Endothelial cell of umbilical vein (primary cell): ENCODE measurements around the gene PANX3. TPM values are rescaled to one million over a fixed set of nuclear protein-coding genes. Genes with fewer than 3 reads are reported as not detected.

Experiments
- Bru-seq: library from RNA; stranded (reverse); fragments of 400-500 nt; gene quantifications from one replicate; lab custom pipeline; 2021; lab: Mats Ljungman, UMichigan
- BruChase-seq, 2 experiments: library from RNA; stranded (reverse); fragments of 400-500 nt; gene quantifications; one replicate each; lab custom pipeline; 2021; lab: Mats Ljungman, UMichigan
- BruUV-seq: library from RNA; stranded (reverse); fragments of 400-500 nt; replicated peaks from 2 replicates; lab custom pipeline; 2021; lab: Mats Ljungman, UMichigan
- CTCF ChIA-PET: fragments of 300-600, 350-600 bp; sonication (Branson Sonifier 250); formaldehyde crosslinking; loops from one replicate; lab custom pipeline; 2021; ENCODE audit warnings: antibody characterized with exemption, inconsistent platforms; lab: Charles Lee
- POLR2A ChIA-PET: fragments of 300-600, 350-600 bp; sonication (Branson Sonifier 250); formaldehyde crosslinking; loops from one replicate; lab custom pipeline; 2021; ENCODE audit warnings: antibody characterized with exemption, inconsistent platforms; lab: Charles Lee
- DNase-seq: peaks from one replicate; pipeline ENCODE4 v3.0.0-alpha.2; 2011; ENCODE audit warnings: low read depth, low spot score
- FAIRE-seq: peaks from 2 replicates; lab custom pipeline; 2011; peaks lifted over from hg19 to GRCh38; lab: Jason Lieb, UNC
- H2AFZ ChIP-seq: 2 replicates; pipeline ENCODE4 v1.6.0; 2012; ENCODE audit warnings: low read depth, low read length, control low read depth, inconsistent platforms
- H3K27ac ChIP-seq: 2 replicates; pipeline ENCODE4 v1.5.1; 2011; ENCODE audit warnings: low read depth, mild to moderate bottlenecking, control low read depth, low read length, moderate library complexity; ENCODE audit not compliant: insufficient read depth
- H3K27me3 ChIP-seq, 2 experiments: 2 replicates each; pipeline versions ENCODE4 v1.6.0 to v1.6.1; 2011; ENCODE audit warnings: low read length in 2 of 2, mixed read lengths in 1 of 2; ENCODE audit not compliant: control insufficient read depth in 2 of 2, insufficient read depth in 2 of 2
- H3K36me3 ChIP-seq, 2 experiments: 2 replicates in 1 of 2; 3 replicates in 1 of 2; pipeline ENCODE4 v1.5.1; 2011; ENCODE audit warnings: low read length in 2 of 2, mild to moderate bottlenecking in 1 of 2, moderate library complexity in 1 of 2; ENCODE audit not compliant: control insufficient read depth in 2 of 2, insufficient read depth in 2 of 2; ENCODE audit errors: extremely low read depth in 1 of 2
- H3K4me1 ChIP-seq: 3 replicates; pipeline ENCODE4 v1.5.1; 2011; ENCODE audit warnings: mild to moderate bottlenecking, low read length; ENCODE audit not compliant: control insufficient read depth, insufficient read depth; ENCODE audit errors: extremely low read depth
- H3K4me2 ChIP-seq: 2 replicates; pipeline ENCODE4 v1.6.1; 2011; ENCODE audit warnings: low read length, control low read depth, mixed read lengths; ENCODE audit not compliant: insufficient read depth
- H3K4me3 ChIP-seq, 3 experiments: fragments of 200-600 bp in 1 of 3; sonication (generic), shearing (Covaris generic) in 1 of 3; replicated peaks in 1 of 3; 2 replicates each; pipeline ENCODE4 v1.5.1; 2011 to 2016; ENCODE audit warnings: control low read depth in 3 of 3, low read length in 3 of 3, mild to moderate bottlenecking in 2 of 3, inconsistent platforms in 1 of 3, low read depth in 1 of 3, moderate library complexity in 1 of 3; ENCODE audit not compliant: insufficient read depth in 1 of 3
- H3K79me2 ChIP-seq: 2 replicates; pipeline ENCODE4 v1.6.0; 2012; ENCODE audit warnings: low read length, inconsistent platforms; ENCODE audit not compliant: control insufficient read depth, insufficient read depth
- H3K9ac ChIP-seq: replicated peaks from 2 replicates; pipeline ENCODE3; 2011; ENCODE audit warnings: low read length, control low read depth; ENCODE audit not compliant: insufficient read depth; ENCODE audit errors: extremely low read depth
- H3K9me1 ChIP-seq: replicated peaks from 3 replicates; pipeline ENCODE4 v1.6.0; 2011; ENCODE audit warnings: mild to moderate bottlenecking, low read length; ENCODE audit not compliant: control insufficient read depth, insufficient read depth; ENCODE audit errors: extremely low read depth
- H3K9me3 ChIP-seq: replicated peaks from 2 replicates; pipeline ENCODE4 v1.5.1; 2012; ENCODE audit warnings: low read length, inconsistent platforms; ENCODE audit not compliant: control insufficient read depth, insufficient read depth
- H4K20me1 ChIP-seq: replicated peaks from 2 replicates; pipeline ENCODE3; 2011; ENCODE audit warnings: mild to moderate bottlenecking, low read length; ENCODE audit not compliant: control insufficient read depth, insufficient read depth; ENCODE audit errors: extremely low read depth
- EZH2 ChIP-seq: IDR thresholded peaks from 2 replicates; pipeline ENCODE4 v1.6.1; 2012; ENCODE audit warnings: borderline replicate concordance, low read depth, mild to moderate bottlenecking, moderate library complexity, low read length, inconsistent platforms; ENCODE audit not compliant: severe bottlenecking
- FOS ChIP-seq: IDR thresholded peaks from 2 replicates; pipeline ENCODE4 v1.6.1; 2011; ENCODE audit warnings: mild to moderate bottlenecking, low read length, moderate library complexity, borderline replicate concordance; ENCODE audit not compliant: insufficient read depth
- GATA2 ChIP-seq: IDR thresholded peaks from 2 replicates; pipeline ENCODE4 v1.7.0; 2011; ENCODE audit warnings: low read depth, mild to moderate bottlenecking, moderate library complexity, mixed read lengths, low read length; ENCODE audit not compliant: insufficient read length, insufficient read depth
- JUN ChIP-seq: IDR thresholded peaks from 2 replicates; pipeline ENCODE4 v1.6.1; 2011; ENCODE audit warnings: borderline replicate concordance, low read depth; ENCODE audit not compliant: insufficient read length, insufficient read depth
- MYC ChIP-seq: IDR thresholded peaks from one replicate; pipeline ENCODE4 v1.6.1; 2011; ENCODE audit warnings: mild to moderate bottlenecking, low read depth, low read length
- POLR2A ChIP-seq: IDR thresholded peaks from 2 replicates; pipeline ENCODE4 v1.6.1; 2012; ENCODE audit warnings: low read depth, mild to moderate bottlenecking, control low read depth, low read length
- POLR2AphosphoS5 ChIP-seq: IDR thresholded peaks from 2 replicates; pipeline ENCODE4 v1.6.1; 2012; ENCODE audit warnings: low read depth, mild to moderate bottlenecking, control low read depth, low read length, moderate library complexity; ENCODE audit not compliant: insufficient read depth
- dilution Hi-C: fragments of 300-500 bp; cut with MboI; formaldehyde crosslinking; loops from one replicate; pipeline ENCODE4 v1.15.0; 2019; ENCODE audit warnings: low sequenced_read_pairs; ENCODE audit not compliant: extremely low pct_ligation_motif_present
- intact Hi-C: fragments of 100-400 bp; cut with micrococcal nuclease; formaldehyde crosslinking; loops from one replicate; pipeline ENCODE4 v1.10.0; 2022
- long read RNA-seq: library from polyadenylated mRNA; stranded (forward); transcript quantifications from one replicate; pipeline ENCODE4 v2.0.0, GENCODE V29; 2021
- polyA minus RNA-seq, 3 experiments: library from RNA; depleted of rRNA, polyadenylated mRNA; stranded (reverse); fragments of >200 nt; gene quantifications; 1 replicate in 1 of 3; 2 replicates in 2 of 3; pipeline ENCODE4 v1.2.3, GENCODE V29; 2011
- polyA plus RNA-seq, 4 experiments: library from polyadenylated mRNA; depleted of rRNA in 3 of 4; stranded (reverse) in 3 of 4; unstranded in 1 of 4; fragments of >200 nt; gene quantifications; 2 replicates each; pipeline versions ENCODE4 v1.2.1 to v1.2.3, GENCODE V29; 2011 to 2012; ENCODE audit warnings: missing spikeins in 1 of 4
- total RNA-seq: library from RNA; stranded (reverse); gene quantifications from 2 replicates; pipeline ENCODE4 v1.2.3, GENCODE V29; 2021
- TF ChIP-seq, protein P1 (sequence below), 2 donors: IDR thresholded peaks; 1 replicate in 1 of 2; 2 replicates in 1 of 2; pipeline ENCODE4 v1.5.1; 2011; ENCODE audit warnings: low read length in 2 of 2, mild to moderate bottlenecking in 2 of 2, moderate library complexity in 2 of 2, control low read depth in 1 of 2, inconsistent platforms in 1 of 2, low read depth in 1 of 2; ENCODE audit not compliant: insufficient read depth in 1 of 2; ENCODE audit errors: extremely low read depth in 1 of 2
- TF ChIP-seq, protein P2 (sequence below): IDR thresholded peaks from 2 replicates; pipeline ENCODE4 v1.6.1; 2011; ENCODE audit not compliant: insufficient read depth, insufficient read length

PANX3 gene, protein sequence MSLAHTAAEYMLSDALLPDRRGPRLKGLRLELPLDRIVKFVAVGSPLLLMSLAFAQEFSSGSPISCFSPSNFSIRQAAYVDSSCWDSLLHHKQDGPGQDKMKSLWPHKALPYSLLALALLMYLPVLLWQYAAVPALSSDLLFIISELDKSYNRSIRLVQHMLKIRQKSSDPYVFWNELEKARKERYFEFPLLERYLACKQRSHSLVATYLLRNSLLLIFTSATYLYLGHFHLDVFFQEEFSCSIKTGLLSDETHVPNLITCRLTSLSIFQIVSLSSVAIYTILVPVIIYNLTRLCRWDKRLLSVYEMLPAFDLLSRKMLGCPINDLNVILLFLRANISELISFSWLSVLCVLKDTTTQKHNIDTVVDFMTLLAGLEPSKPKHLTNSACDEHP
- not detected in 2 replicates for total RNA-seq
- not detected in 2 replicates for polyA plus RNA-seq
- polyA plus RNA-seq (2011; cell fraction: cytosol; rRNA removed) = not detected in 2 replicates
- polyA plus RNA-seq (2011; cell fraction: nucleus; rRNA removed) = not detected in 2 replicates
- polyA plus RNA-seq (2012) = not detected in 2 replicates
- polyA minus RNA-seq = not detected in 2 replicates
- polyA minus RNA-seq (2011; cell fraction: cytosol; rRNA and poly(A)+ RNA removed) = not detected
- polyA minus RNA-seq (2011; cell fraction: nucleus; rRNA and poly(A)+ RNA removed) = not detected in 2 replicates
- Bru-seq, nascent RNA = not detected
- not detected for BruChase-seq, experiment 1, labeled RNA remaining after a 6-hour chase
- not detected for BruChase-seq, experiment 2, labeled RNA remaining after a 2-hour chase
- long read RNA-seq = 0 reads

DNA sequence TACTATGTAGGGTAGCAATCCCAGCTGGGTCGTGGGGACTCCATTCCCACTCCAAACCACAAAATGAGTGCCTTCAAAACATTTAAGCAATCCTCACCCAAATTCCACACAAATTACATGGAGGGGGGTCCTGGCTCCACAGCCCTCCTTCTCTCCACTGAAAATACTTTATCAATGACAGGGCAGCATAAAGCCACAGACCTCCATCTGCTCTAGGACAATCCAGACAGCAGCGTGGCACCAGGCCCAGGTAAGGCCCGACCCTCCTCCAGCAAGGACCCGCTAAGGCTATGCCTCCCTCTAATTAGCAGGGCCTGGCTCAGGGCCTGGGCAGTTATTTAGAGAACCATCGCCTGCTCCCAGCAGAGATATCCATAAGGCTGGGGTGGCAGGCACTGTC, at the start of gene PANX3:
Gene PANX3 (plus strand): TSS at position 365 of the 400 bp plus-strand sequence. CDS start 129 bp downstream, outside the sequence.
- intact Hi-C loops (no loop called here), dilution Hi-C loops (no loop called here)
- H3K36me3 ChIP-seq = no peaks in the 10 kb centered on the region
- no peak for TF ChIP-seq GATA2
- POLR2A ChIA-PET = no interaction called here
- no peaks in the 10 kb centered on the region for H3K9me1 ChIP-seq
- H2AFZ ChIP-seq = no peak within 1 kb of the TSS
- no peak within 1 kb of the TSS for H3K27ac ChIP-seq
- no peak within 1 kb of the TSS for H3K4me2 ChIP-seq
- H3K27me3 ChIP-seq = peaks cover 0 to 2% of the 10 kb centered on the region in 2 experiments
- no peaks in the 10 kb centered on the region for H3K9me3 ChIP-seq
- H3K4me1 ChIP-seq = no peaks in the 10 kb centered on the region
- H3K4me3 ChIP-seq = no peak within 1 kb of the TSS
- no peak for DNase-seq
- H3K79me2 ChIP-seq = no peaks in the 10 kb centered on the region
- BruUV-seq = no TSS peak
- FAIRE-seq = no peak
- no peaks in the 10 kb centered on the region for H4K20me1 ChIP-seq
- CTCF ChIA-PET = interaction anchor here (1.0 kb wide), 1 partner anchor 18 kb away, joined by 5 read pairs; no protein-coding TSS in a partner anchor
- H3K9ac ChIP-seq = no peak within 1 kb of the TSS

DNA sequence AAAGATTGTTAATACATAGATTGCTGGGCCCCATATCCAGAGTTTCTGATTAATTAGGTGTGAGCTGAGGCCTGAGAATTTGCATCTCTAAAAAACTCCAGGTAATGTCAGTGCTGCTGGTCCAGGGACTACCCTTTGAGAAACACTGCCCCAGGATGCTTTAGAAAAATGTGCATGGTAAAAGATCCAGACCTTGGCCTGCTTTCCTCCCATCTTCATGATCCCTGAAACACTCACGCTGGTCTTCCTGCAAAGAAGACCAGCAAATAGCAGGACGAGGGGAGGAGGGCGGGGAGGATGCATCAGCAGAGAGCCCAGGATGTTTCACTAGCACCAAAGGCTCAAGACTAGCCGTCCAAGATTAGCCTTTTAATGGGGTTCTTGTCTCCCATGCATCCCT, 41.5 kb upstream of the PANX3 start, which contains the start of gene OR8A1:
Gene OR8A1 (plus strand): TSS at position 301 of the 400 bp plus-strand sequence. CDS start 123 bp downstream, outside the sequence.
- peaks cover 4% of the 10 kb centered on the region for H3K9me1 ChIP-seq
- CTCF ChIA-PET = interaction anchor here (1.6 to 2.3 kb wide), 2 partner anchors 14 to 16 kb away, joined by 4 to 8 read pairs; no protein-coding TSS in a partner anchor
- no peak within 1 kb of the TSS for H3K4me3 ChIP-seq
- no peaks in the 10 kb centered on the region for H3K79me2 ChIP-seq
- H3K27me3 ChIP-seq = peaks cover 0 to 2% of the 10 kb centered on the region in 2 experiments
- no peaks in the 10 kb centered on the region for H3K9me3 ChIP-seq
- H3K27ac ChIP-seq = no peak within 1 kb of the TSS
- dilution Hi-C loops (no loop called here), intact Hi-C loops (no loop called here)
- no peak within 1 kb of the TSS for H3K4me2 ChIP-seq
- no peaks in the 10 kb centered on the region for H4K20me1 ChIP-seq
- no TSS peak for BruUV-seq
- H3K4me1 ChIP-seq = no peaks in the 10 kb centered on the region
- DNase-seq = no peak
- no peak for TF ChIP-seq GATA2
- TF ChIP-seq POLR2A = no peak
- no peak for TF ChIP-seq MYC
- TF ChIP-seq POLR2AphosphoS5 = no peak
- no peak for TF ChIP-seq FOS
- TF ChIP-seq, protein P1, sequence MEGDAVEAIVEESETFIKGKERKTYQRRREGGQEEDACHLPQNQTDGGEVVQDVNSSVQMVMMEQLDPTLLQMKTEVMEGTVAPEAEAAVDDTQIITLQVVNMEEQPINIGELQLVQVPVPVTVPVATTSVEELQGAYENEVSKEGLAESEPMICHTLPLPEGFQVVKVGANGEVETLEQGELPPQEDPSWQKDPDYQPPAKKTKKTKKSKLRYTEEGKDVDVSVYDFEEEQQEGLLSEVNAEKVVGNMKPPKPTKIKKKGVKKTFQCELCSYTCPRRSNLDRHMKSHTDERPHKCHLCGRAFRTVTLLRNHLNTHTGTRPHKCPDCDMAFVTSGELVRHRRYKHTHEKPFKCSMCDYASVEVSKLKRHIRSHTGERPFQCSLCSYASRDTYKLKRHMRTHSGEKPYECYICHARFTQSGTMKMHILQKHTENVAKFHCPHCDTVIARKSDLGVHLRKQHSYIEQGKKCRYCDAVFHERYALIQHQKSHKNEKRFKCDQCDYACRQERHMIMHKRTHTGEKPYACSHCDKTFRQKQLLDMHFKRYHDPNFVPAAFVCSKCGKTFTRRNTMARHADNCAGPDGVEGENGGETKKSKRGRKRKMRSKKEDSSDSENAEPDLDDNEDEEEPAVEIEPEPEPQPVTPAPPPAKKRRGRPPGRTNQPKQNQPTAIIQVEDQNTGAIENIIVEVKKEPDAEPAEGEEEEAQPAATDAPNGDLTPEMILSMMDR (IDR thresholded peaks at IDR 0.05; ENCODE audit: extremely low read depth in 1 of 2, insufficient read depth in 1 of 2, low read depth in 1 of 2, low read length in 2 of 2) = no peak
- TF ChIP-seq, protein P2, sequence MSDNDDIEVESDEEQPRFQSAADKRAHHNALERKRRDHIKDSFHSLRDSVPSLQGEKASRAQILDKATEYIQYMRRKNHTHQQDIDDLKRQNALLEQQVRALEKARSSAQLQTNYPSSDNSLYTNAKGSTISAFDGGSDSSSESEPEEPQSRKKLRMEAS = no peak
- no peak for TF ChIP-seq JUN
- TF ChIP-seq EZH2 = no peak
- POLR2A ChIA-PET = no interaction called here
- no peak within 1 kb of the TSS for H3K9ac ChIP-seq
- no peak within 1 kb of the TSS for H2AFZ ChIP-seq
- FAIRE-seq = no peak
- H3K36me3 ChIP-seq = no peaks in the 10 kb centered on the region
